B cell (primary cell): Measurements from ENCODE around the gene UBB. TPM values are rescaled to one million over a fixed set of nuclear protein-coding genes. Genes with fewer than 3 reads are reported as not detected.

Experiments used
- ATAC-seq: fragments of 200-7000 bp; cut with Tn5 transposase; one replicate; pipeline ENCODE4 v1.10.0; 2021; ENCODE audit warnings: low read depth, mild to moderate bottlenecking, moderate number of reproducible peaks, moderate library complexity
- CTCF ChIA-PET: fragments of 350-600 bp; sonication (Branson Sonifier 250); formaldehyde crosslinking; loops from one replicate; lab custom pipeline; 2021; ENCODE audit warnings: antibody characterized with exemption, inconsistent platforms; lab: Charles Lee
- POLR2A ChIA-PET: fragments of 350-600 bp; sonication (Branson Sonifier 250); formaldehyde crosslinking; loops from one replicate; lab custom pipeline; 2021; ENCODE audit warnings: antibody characterized with exemption; lab: Charles Lee
- DNase-seq: peaks from one replicate; pipeline ENCODE4 v3.0.0; 2013
- H2AFZ ChIP-seq: 2 replicates; pipeline ENCODE4 v1.6.1; 2012; ENCODE audit warnings: mild to moderate bottlenecking, low read depth, low read length; ENCODE audit not compliant: insufficient read depth, poor library complexity, severe bottlenecking
- H3K27ac ChIP-seq, 2 donors: 1 replicate in 1 of 2; 2 replicates in 1 of 2; pipeline ENCODE4 v1.5.1; 2012 to 2013; ENCODE audit warnings: low read length in 2 of 2, mild to moderate bottlenecking in 2 of 2, moderate library complexity in 1 of 2
- H3K27me3 ChIP-seq, 4 experiments: fragments of 200-600 bp in 1 of 4; sonication (generic) in 1 of 4; replicated peaks in 1 of 4; 1 replicate in 2 of 4; 2 replicates in 2 of 4; pipeline versions ENCODE4 v1.6.1 to v1.7.0; 2013 to 2016; ENCODE audit warnings: low read length in 3 of 4, mild to moderate bottlenecking in 2 of 4, mixed read lengths in 1 of 4, moderate library complexity in 1 of 4; ENCODE audit not compliant: insufficient read depth in 4 of 4, control insufficient read depth in 3 of 4; ENCODE audit errors: control extremely low read depth in 1 of 4
- H3K36me3 ChIP-seq, 2 experiments: replicated peaks in 1 of 2; 1 replicate in 1 of 2; 2 replicates in 1 of 2; pipeline versions ENCODE4 v1.6.1 to v1.7.1; 2013; ENCODE audit warnings: low read length in 1 of 2; ENCODE audit not compliant: insufficient read depth in 2 of 2, control insufficient read depth in 1 of 2; ENCODE audit errors: control extremely low read depth in 1 of 2, extremely low read depth in 1 of 2
- H3K4me1 ChIP-seq, 2 donors: fragments of 200-600 bp in 1 of 2; sonication (generic) in 1 of 2; 1 replicate in 1 of 2; 2 replicates in 1 of 2; pipeline versions ENCODE4 v1.5.1 to v1.6.1; 2013 to 2017; ENCODE audit warnings: low read length in 2 of 2; ENCODE audit not compliant: control insufficient read depth in 2 of 2, insufficient read depth in 2 of 2
- H3K4me2 ChIP-seq: replicated peaks from 2 replicates; pipeline ENCODE3; 2012; ENCODE audit warnings: mild to moderate bottlenecking, low read depth, low read length; ENCODE audit not compliant: poor library complexity, severe bottlenecking
- H3K4me3 ChIP-seq, 5 experiments: fragments of 200-600 bp in 1 of 5; sonication (generic) in 1 of 5; 1 replicate in 3 of 5; 2 replicates in 2 of 5; pipeline versions ENCODE4 v1.5.1 to v1.7.0; 2011 to 2016; ENCODE audit warnings: low read length in 4 of 5, mild to moderate bottlenecking in 4 of 5, low read depth in 2 of 5, control low read depth in 1 of 5, moderate library complexity in 1 of 5; ENCODE audit not compliant: insufficient read depth in 1 of 5; ENCODE audit errors: control extremely low read depth in 1 of 5, extremely low read depth in 1 of 5
- H3K79me2 ChIP-seq: fragments of 200-600 bp; sonication (generic); one replicate; pipeline ENCODE4 v1.6.0; 2016; ENCODE audit warnings: low read length; ENCODE audit not compliant: control insufficient read depth, insufficient read depth
- H3K9ac ChIP-seq: fragments of 200-600 bp; sonication (generic); 2 replicates; pipeline ENCODE4 v1.6.1; 2017; ENCODE audit warnings: mild to moderate bottlenecking, low read length, moderate library complexity
- H3K9me3 ChIP-seq, 3 donors: one replicate each; pipeline versions ENCODE4 v1.6.1 to v1.7.1; 2013; ENCODE audit warnings: low read length in 2 of 3; ENCODE audit not compliant: control insufficient read depth in 2 of 3, insufficient read depth in 1 of 3; ENCODE audit errors: control extremely low read depth in 1 of 3
- H4K20me1 ChIP-seq: 2 replicates; pipeline ENCODE4 v1.6.0; 2012; ENCODE audit warnings: mild to moderate bottlenecking, low read length; ENCODE audit not compliant: insufficient read depth, control insufficient read depth, poor library complexity, severe bottlenecking
- H3K27ac Mint-ChIP-seq: one replicate; pipeline ENCODE4 v1.8.0; 2021; ENCODE audit warnings: mixed read lengths
- H3K27me3 Mint-ChIP-seq: one replicate; pipeline ENCODE4 v1.8.0; 2021; ENCODE audit warnings: mixed read lengths
- H3K4me1 Mint-ChIP-seq: one replicate; pipeline ENCODE4 v1.8.0; 2021; ENCODE audit warnings: mixed read lengths
- H3K4me3 Mint-ChIP-seq: one replicate; pipeline ENCODE4 v1.8.0; 2021; ENCODE audit warnings: mixed read lengths
- H3K9me3 Mint-ChIP-seq: one replicate; pipeline ENCODE4 v1.8.0; 2022; ENCODE audit warnings: mixed read lengths; ENCODE audit not compliant: insufficient read depth
- CTCF ChIP-seq: fragments of 200-600 bp; IDR thresholded peaks from one replicate; pipeline ENCODE4 v1.8.0; 2022; ENCODE audit warnings: antibody characterized with exemption, mild to moderate bottlenecking
- EZH2 ChIP-seq: IDR thresholded peaks from 2 replicates; pipeline ENCODE4 v1.6.1; 2012; ENCODE audit warnings: borderline replicate concordance, low read depth, mild to moderate bottlenecking, moderate library complexity, low read length; ENCODE audit not compliant: insufficient read depth, poor library complexity, severe bottlenecking
- WGBS: methylation state at CpG from one replicate; pipeline ENCODE4 v1.1.5; 2013; ENCODE audit warnings: missing lambda C conversion rate; ENCODE audit not compliant: insufficient coverage; 5-methylcytosine and 5-hydroxymethylcytosine counted together
- intact Hi-C: fragments of 100-400 bp; cut with micrococcal nuclease; formaldehyde crosslinking; loops from one replicate; pipeline ENCODE4 v1.10.0; 2022
- polyA plus RNA-seq: library from polyadenylated mRNA; depleted of rRNA; stranded (reverse); fragments of >200 nt; gene quantifications from 2 replicates; pipeline ENCODE4 v1.2.3, GENCODE V29; 2012
- total RNA-seq, 2 donors: library from RNA; stranded (reverse); fragments of 120-200 nt in 1 of 2; gene quantifications; 1 replicate in 1 of 2; 2 replicates in 1 of 2; pipeline versions ENCODE4 v1.2.3 to v1.2.4, GENCODE V29; 2013 to 2022

Gene UBB
- total and polyA plus RNA-seq, 2 donors (not counting 1 experiment from before 2014, with no cell fraction given): 769 to 1,866 TPM

GRCh38 chr17:16361874-16362273 is 19.0 kb upstream of the UBB start:
- H3K27me3 ChIP-seq: no peaks in the 10 kb centered on the region
- intact Hi-C loops: no loop called here
- POLR2A ChIA-PET: no interaction called here
- H3K27ac ChIP-seq: no peak overlapping the region
- no peak overlapping the region for H3K4me2 ChIP-seq
- Mint-ChIP-seq H3K27ac (no peak overlapping the region), H3K4me1 (no peaks in the 10 kb centered on the region), H3K4me3 (no peak overlapping the region), H3K27me3 (no peaks in the 10 kb centered on the region), H3K9me3 (no peaks in the 10 kb centered on the region)
- DNase-seq: no peak
- no peak overlapping the region for H3K4me3 ChIP-seq
- no peaks in the 10 kb centered on the region for H3K79me2 ChIP-seq
- no peak for TF ChIP-seq CTCF
- no peak for ATAC-seq
- no peaks in the 10 kb centered on the region for H3K9me3 ChIP-seq
- no peaks in the 10 kb centered on the region for H3K36me3 ChIP-seq
- no peak overlapping the region for H2AFZ ChIP-seq
- peaks cover 0 to 4% of the 10 kb centered on the region in 2 donors for H3K4me1 ChIP-seq
- no peaks in the 10 kb centered on the region for H4K20me1 ChIP-seq
- CTCF ChIA-PET: interaction anchor here (2.7 to 8.0 kb wide), 3 partner anchors 10 to 159 kb away, joined by 25 to 158 read pairs (median 91); partner anchors contain the start of genes CENPV and TRPV2
- WGBS: 85% methylated on average over 8 of the region's 8 CpGs
- no peak overlapping the region for H3K9ac ChIP-seq

GRCh38 chr17:16363749-16364536 is 16.9 kb upstream of the UBB start:
- H3K4me1 ChIP-seq: peaks cover 0 to 4% of the 10 kb centered on the region in 2 donors
- H3K9ac ChIP-seq: no peak overlapping the region
- Mint-ChIP-seq H3K9me3 (no peaks in the 10 kb centered on the region), H3K27ac (no peak overlapping the region), H3K27me3 (no peaks in the 10 kb centered on the region), H3K4me1 (no peaks in the 10 kb centered on the region), H3K4me3 (no peak overlapping the region)
- H3K9me3 ChIP-seq: no peaks in the 10 kb centered on the region
- H3K4me2 ChIP-seq: no peak overlapping the region
- H3K79me2 ChIP-seq: no peaks in the 10 kb centered on the region
- H4K20me1 ChIP-seq: no peaks in the 10 kb centered on the region
- H3K36me3 ChIP-seq: no peaks in the 10 kb centered on the region
- ATAC-seq (peak; percentile 99), DNase-seq (peak; percentile 81)
- no peaks in the 10 kb centered on the region for H3K27me3 ChIP-seq
- no peak overlapping the region for H2AFZ ChIP-seq
- TF ChIP-seq CTCF (peak; percentile 97), EZH2 (no peak)
- intact Hi-C loops: loop anchor here (1.0 to 2.0 kb wide), 3 partner anchors 51 to 225 kb away; partner anchors contain the start of gene TRPV2
- H3K4me3 ChIP-seq: no peak overlapping the region
- 12% methylated on average over 3 of the region's 6 CpGs for WGBS
- CTCF ChIA-PET: interaction anchor here (0.6 to 8.0 kb wide), 55 partner anchors 9 to 225 kb away, joined by 3 to 158 read pairs (median 5); partner anchors contain the start of genes CENPV, NCOR1, TRPV2 and UBB
- POLR2A ChIA-PET: interaction anchor here (0.7 to 1.2 kb wide), 5 partner anchors 11 to 74 kb away, joined by 3 to 8 read pairs (median 3); partner anchors contain the start of genes CENPV and UBB
- H3K27ac ChIP-seq: no peak overlapping the region
